Inflammatory macrophage (primary cell): ENCODE measurements around the gene POLK.
A peak's percentile ranks its signal among the peaks of the same experiment; 100 is the strongest.
"Not testable (repeated sequence)": the region's sequence is repeated elsewhere in the genome, so short reads cannot be mapped to it uniquely, and the experiment has no call there.

Experiments used
- DNase-seq, 2 donors: peaks; one replicate each; pipeline ENCODE4 v3.0.0-alpha.2; 2020 to 2022

Gene POLK

GRCh38 chr5:75510836-75511434, 756 bp upstream of the POLK start:
- DNase-seq = peak in 1 of 2 donors; percentile 33

GRCh38 chr5:75512383-75513074, 838 bp downstream of the POLK start:
- DNase-seq = peak in 1 of 2 donors; percentile 22

- peak in 1 of 2 donors; percentile 7 for DNase-seq
These were observed 2.1 kb downstream of the POLK start for GRCh38 chr5:75513841-75514240.

- DNase-seq = no peak
These were observed 2.6 kb downstream of the POLK start for GRCh38 chr5:75514323-75514722.

GRCh38 chr5:75519761-75520160, 8.1 kb downstream of the POLK start:
- DNase-seq = no peak

- no peak for DNase-seq
These were observed 9.5 kb downstream of the POLK start for GRCh38 chr5:75521195-75521594.

- no peak for DNase-seq
These were observed 10.3 kb downstream of the POLK start for GRCh38 chr5:75522025-75522424.

- no peak for DNase-seq
These were observed 10.9 kb downstream of the POLK start for GRCh38 chr5:75522542-75522941.

- DNase-seq = no peak
These were observed 11.6 kb downstream of the POLK start for GRCh38 chr5:75523275-75523674.

DNA sequence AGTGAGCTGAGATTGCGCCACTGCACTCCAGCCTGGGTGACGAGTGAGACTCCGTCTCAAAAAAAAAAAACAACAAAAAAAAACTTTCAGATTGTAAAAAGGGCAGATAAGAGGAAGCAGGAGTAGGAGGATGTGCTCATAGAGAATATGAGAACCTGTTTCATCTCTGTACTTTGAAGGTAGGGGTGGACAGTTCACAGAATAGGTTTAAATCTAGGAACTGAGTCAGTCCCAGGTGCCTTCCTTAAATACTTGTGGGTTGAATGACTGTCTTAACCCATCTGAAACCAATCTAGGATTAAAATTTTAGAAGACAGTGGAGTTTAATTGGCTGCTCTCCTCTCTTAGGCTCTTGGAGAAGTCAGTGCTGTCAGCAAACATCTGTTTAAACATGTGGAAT, 12.4 kb downstream of the POLK start:
- DNase-seq = peak; percentile 25 to 66

DNA sequence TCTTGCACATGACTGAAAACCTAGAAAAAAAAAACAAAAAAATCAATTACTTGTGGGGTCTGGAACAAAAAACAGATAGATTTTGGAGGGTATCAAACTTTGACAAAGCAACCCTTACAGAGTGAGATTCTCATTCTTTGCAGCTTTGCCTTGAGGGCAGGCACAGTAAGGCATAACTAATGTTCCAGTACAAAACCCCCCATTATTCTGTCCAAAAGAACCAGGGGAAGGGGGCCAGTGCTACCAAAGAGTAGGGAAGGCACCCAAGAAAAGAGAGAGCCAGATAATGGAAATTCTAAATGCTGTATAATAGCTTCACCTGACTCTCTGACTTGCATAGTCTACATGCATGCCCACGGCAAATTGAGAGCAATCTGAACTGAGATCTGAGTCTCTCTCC, 12.9 kb downstream of the POLK start:
- no peak for DNase-seq

DNA sequence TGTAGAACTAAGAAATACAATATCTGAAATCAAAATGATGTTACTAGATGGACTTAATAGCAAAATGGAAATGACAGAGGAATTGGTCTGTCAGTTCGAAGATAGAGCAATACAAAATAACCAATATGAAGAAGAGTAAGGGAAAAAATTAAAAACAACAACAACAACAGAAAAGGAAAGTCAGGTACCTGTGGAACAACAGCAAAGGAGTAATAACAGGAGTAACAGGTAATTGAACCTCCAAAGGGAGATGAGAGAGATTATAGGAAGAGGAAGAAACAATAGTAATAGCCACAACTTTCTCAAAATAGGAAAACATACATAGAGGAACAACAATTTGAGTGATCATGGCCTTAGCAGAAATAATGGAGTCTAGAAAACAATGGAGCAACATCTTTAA, 13.7 kb downstream of the POLK start:
- DNase-seq = no peak

- peak in 1 of 2 donors; percentile 58 for DNase-seq
These were observed 14.4 kb downstream of the POLK start for GRCh38 chr5:75526070-75526469.

DNA sequence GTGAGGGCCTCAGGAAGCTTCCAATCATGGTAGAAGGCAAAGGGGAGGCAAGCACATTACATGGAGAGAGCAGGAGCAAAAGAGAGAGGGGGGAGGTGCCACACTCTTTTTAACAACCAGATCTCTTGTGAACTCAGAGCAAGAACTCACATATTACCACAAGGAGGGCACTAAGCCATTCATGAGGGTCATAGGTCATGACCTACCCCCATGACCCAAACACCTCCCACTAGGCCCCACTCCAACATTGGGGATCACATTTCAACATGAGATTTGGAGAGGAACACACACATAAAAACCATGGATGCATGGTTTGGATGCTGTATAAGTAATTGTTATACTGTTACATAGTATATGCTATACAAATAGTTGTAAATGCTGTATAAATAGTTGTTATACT, 17.5 kb downstream of the POLK start:
- no peak for DNase-seq

DNA sequence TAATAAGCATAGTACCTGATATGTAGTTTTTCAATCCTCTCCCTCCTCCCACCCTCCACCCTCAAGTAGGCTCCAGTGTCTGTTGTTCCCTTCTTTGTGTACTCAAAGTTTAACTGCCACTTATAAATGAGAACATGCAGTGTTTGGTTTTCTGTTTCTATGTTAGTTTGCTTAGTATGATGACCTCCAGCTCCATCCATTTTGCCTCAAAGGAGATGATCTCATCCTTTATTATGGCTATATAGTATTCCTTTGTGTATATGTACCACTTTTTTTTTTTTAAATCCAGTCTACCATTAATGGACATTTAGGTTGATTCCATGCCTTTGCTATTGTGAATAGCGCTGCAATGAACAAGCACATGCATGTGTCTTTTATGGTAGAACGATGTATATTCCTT, 20.5 kb downstream of the POLK start:
- no peak for DNase-seq

- not testable (repeated sequence) for DNase-seq
These were observed 22.0 kb downstream of the POLK start for GRCh38 chr5:75533716-75534115.

DNA sequence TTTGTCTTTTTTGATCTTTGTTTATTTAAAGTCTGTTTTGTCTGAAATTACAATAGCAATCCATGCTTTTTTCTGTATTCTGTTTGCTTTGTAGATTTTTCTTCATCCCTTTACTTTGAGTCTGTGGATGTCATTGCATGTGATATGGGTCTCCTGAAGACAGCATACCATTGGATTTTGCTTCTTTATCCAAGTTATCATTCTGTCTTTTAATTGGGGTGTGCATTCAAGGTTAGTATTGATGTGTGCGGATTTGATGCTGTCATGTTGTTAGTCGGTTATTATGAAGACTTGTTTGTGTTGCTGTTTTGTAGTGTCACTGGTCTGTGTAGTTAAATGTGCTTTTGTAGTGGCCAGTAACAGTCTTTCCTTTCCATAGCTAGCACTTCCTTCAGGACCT, 23.0 kb downstream of the POLK start:
- no peak for DNase-seq

DNA sequence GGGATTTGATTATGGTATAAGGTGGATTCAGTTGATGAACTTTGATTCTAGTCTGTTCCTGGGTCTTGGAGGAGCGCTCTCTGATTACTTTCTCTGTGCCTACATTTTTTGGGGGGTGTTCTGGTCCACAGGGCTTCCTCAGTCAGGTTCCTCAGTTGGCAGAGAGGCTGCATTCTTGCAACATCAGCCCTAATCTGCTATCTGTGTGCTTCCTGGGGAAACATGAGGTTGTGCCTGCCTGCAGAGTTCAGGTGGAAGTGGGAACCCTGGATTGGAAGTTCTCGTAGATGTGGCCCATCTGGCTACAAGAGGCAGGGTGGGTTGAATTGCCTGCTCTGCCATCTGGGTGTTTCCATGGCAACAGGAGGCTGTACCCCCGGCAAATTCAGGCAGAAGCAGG, 24.5 kb downstream of the POLK start:
- no peak for DNase-seq

DNA sequence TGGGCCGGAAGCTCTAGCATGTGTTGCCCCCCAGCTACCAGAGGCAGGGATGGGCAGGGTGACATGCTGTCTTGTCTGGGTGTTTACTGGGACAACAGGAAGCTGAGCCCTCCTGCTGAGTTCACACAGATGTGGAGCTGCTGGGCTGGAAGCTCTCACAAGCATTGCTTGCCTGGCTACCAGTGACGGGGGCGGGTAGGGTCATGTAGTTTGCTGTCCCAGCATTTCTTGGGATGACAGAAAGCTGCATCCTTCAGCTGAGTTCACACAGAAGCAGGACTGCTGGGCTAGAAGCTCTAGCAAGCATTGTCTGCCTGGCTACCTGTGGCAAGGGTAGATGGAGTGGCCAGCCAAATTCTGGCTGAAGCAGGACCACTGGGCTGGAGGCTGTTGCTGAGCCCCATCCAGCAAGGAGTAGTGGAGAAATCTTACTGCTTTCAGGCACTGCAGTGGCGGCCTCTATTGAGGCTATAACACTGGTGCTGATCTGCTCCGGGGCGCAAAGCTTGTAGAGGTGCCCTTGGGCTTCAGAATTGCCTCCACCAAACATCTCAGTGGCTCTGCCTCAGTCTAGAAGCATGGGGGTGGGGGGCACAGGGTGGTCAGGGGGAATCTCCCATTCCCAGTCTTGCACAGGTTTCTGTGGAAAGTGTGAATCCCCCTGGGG, 25.1 kb downstream of the POLK start:
- DNase-seq = peak in 1 of 2 donors; percentile 11

- DNase-seq = peak; percentile 13 to 67
These were observed 26.5 kb downstream of the POLK start for GRCh38 chr5:75538211-75538610.

GRCh38 chr5:75545131-75545530, 33.4 kb downstream of the POLK start:
- no peak for DNase-seq

DNA sequence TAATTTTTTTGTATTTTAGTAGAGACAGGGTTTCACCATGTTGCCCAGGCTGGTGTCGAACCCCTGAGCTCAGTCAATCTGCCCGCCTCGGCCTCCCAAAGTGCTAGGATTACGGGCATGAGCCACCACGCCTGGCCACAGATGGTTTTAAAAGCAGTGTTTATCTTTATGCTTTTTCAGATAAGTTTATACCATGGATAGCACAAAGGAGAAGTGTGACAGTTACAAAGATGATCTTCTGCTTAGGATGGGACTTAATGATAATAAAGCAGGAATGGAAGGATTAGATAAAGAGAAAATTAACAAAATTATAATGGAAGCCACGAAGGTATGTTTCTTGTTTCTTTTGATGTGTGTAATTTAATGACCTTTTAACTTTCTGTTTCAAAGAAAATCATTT, 35.1 kb downstream of the POLK start:
- DNase-seq = no peak

- no peak for DNase-seq
These were observed 36.1 kb downstream of the POLK start for GRCh38 chr5:75547812-75548211.

GRCh38 chr5:75550597-75550996, 38.9 kb downstream of the POLK start:
- no peak for DNase-seq
